Loucy (cell line): ENCODE data around the gene PCBD1.

Experiments
- EZH2phosphoT487 ChIP-seq: fragments of 200-600 bp; IDR thresholded peaks from 2 replicates; pipeline ENCODE4 v1.6.1; 2018; ENCODE audit warnings: antibody characterized with exemption, mild to moderate bottlenecking, moderate library complexity, borderline replicate concordance
- TF ChIP-seq, protein P1 (sequence below): fragments of 200-600 bp; sonication (generic); conservative IDR thresholded peaks from 2 replicates; pipeline ENCODE4 v1.5.1; 2014; ENCODE audit warnings: mild to moderate bottlenecking, antibody characterized with exemption, low read length

DNA sequence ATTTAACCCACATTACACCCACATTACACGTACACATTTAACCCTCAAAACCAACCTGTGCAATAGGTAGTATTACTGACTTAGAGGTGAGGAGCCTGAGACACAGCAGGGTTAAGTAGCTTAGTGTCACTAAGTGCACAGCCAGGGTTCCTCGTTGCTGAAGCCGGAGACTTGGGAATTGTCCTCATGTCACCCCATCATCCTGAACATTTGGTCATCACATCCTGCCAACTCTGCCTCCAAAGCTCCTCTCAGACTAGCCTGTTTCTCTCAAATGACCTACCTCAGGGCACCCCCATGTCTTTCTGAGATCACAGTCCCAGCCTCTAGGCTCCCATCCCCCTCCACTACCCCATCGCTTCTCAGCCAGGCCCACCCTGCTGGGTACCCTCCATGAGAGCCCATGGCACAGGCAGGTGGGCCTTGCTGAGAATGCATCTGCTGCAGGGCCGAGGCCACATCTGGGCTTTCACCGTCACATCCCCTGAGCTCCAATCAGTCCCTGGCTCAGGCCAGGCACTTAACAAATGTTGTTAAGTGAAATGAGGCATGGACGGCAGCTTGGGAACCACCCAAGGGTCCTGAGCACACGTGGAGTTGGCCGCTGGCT, 21.1 kb upstream of the PCBD1 start:
- TF ChIP-seq, protein P1, sequence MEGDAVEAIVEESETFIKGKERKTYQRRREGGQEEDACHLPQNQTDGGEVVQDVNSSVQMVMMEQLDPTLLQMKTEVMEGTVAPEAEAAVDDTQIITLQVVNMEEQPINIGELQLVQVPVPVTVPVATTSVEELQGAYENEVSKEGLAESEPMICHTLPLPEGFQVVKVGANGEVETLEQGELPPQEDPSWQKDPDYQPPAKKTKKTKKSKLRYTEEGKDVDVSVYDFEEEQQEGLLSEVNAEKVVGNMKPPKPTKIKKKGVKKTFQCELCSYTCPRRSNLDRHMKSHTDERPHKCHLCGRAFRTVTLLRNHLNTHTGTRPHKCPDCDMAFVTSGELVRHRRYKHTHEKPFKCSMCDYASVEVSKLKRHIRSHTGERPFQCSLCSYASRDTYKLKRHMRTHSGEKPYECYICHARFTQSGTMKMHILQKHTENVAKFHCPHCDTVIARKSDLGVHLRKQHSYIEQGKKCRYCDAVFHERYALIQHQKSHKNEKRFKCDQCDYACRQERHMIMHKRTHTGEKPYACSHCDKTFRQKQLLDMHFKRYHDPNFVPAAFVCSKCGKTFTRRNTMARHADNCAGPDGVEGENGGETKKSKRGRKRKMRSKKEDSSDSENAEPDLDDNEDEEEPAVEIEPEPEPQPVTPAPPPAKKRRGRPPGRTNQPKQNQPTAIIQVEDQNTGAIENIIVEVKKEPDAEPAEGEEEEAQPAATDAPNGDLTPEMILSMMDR = no peak
- TF ChIP-seq EZH2phosphoT487 = no peak
